ENCODE data around the gene COLQ. TPM values are rescaled to one million over a fixed set of nuclear protein-coding genes. Genes with fewer than 3 reads are reported as not detected.

COLQ gene
- total and polyA plus RNA-seq, 9 donors = 15.9 to 42.8 (median 32.8) TPM

DNA sequence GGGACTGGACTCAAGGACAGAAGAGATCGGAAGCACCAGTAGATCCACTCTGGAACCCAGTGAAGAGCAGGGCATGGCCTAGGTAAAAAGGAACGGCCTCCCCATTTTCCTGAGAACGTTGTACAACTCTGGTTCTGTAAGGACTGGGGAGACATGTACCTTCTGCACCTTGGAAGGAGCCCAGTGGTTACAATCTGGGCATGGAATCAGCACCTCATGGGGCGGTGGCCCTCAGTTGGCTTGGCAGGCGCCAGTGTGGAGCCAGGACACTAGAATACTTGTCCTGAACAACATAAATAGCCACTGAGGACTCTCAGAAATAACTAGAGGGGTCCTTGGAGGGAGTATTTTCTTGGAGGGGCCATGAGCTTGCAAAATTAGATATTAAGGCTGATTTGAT is 68.5 kb downstream of the COLQ start:
- WGBS (ENCODE audit: insufficient coverage) = 81% methylated on average over 3 of the region's 5 CpGs
- Histone ChIP-seq H3K9me3 (replicated peaks; ENCODE audit: control insufficient read depth, low read depth, low read length) (no peaks in the 10 kb centered on the region), H3K4me1 (ENCODE audit: control insufficient read depth, insufficient read depth, low read length) (no peaks in the 10 kb centered on the region), H3K36me3 (ENCODE audit: control insufficient read depth, insufficient read depth, low read length) (peaks cover 38% of the 10 kb centered on the region), H3K27me3 (ENCODE audit: control insufficient read depth, insufficient read depth, low read length) (no peaks in the 10 kb centered on the region), H3K4me3 (ENCODE audit: low read length) (no peak overlapping the region), H3K27ac (ENCODE audit: low read length) (no peak overlapping the region)
- no peak for DNase-seq

DNA sequence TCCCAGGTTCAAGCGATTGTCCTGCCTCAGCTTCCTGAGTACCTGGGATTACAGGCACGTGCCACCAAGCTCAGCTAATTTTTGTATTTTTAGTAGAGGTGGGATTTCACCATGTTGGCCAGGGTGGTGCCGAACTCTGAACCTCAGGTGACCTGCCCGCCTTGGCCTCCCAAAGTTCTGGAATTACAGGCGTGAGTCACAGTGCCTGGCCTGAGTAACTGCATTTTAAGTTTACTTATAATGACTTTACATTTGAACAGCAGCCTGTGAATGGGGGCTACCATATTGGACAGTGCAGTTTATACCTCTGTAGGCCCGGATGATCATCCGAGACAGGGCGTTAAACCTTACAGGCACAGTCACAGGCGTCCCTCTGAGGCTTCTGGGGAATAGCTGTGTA is 69.3 kb downstream of the COLQ start:
- WGBS (ENCODE audit: insufficient coverage) = 86% methylated on average over 5 of the region's 9 CpGs
- no peak for DNase-seq
- H3K27me3 ChIP-seq (ENCODE audit: control insufficient read depth, insufficient read depth, low read length) = no peaks in the 10 kb centered on the region
- peaks cover 38% of the 10 kb centered on the region for H3K36me3 ChIP-seq (ENCODE audit: control insufficient read depth, insufficient read depth, low read length)
- no peak overlapping the region for H3K4me3 ChIP-seq (ENCODE audit: low read length)
- H3K4me1 ChIP-seq (ENCODE audit: control insufficient read depth, insufficient read depth, low read length) = no peaks in the 10 kb centered on the region
- H3K9me3 ChIP-seq (replicated peaks; ENCODE audit: control insufficient read depth, low read depth, low read length) = no peaks in the 10 kb centered on the region
- H3K27ac ChIP-seq (ENCODE audit: low read length) = no peak overlapping the region

DNA sequence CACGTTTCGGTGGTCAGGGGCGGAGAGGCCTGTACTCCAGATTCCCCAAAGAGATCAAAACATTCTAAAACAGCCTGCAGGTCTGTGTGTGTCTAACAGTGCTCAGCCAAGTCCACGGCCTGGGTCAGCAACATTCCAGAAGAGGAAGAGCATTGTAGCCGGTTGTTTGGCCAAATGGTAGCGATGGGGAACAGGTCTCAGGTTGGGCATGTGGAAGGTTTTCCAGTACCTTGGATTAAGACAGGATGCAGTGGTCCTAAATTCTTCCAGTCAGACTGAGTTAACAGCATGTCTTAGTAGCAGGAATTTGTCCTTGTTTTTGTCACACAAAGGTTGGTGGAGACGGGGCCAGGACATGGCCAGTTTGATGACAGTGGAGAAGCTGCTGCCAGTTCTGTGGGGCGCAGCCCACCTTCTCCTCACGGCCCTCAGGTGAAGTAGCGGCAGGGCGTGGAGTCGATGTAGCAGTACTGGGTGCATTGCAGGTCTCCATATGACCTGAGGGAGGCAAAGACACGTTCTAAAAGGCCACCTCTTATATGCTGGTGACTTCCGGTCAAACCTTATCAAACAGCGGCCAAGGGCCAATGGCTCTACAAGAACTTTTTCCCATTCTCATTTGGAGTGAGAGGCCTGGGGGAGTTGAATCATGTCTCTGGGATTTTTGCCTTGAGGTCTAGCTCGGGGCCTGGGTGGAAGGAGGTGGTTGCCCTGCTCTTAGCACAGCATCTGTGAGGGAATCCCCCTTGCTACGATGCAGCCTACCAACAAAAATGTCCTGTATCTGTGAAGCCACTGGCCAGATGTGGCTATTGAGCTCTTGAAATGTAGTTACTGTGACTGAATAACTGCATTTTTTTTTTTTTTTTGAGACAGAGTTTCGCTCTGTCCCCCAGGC is 70.0 kb downstream of the COLQ start:
- Histone ChIP-seq H3K4me1 (ENCODE audit: control insufficient read depth, insufficient read depth, low read length) (no peaks in the 10 kb centered on the region), H3K27ac (ENCODE audit: low read length) (no peak overlapping the region), H3K4me3 (ENCODE audit: low read length) (no peak overlapping the region), H3K36me3 (ENCODE audit: control insufficient read depth, insufficient read depth, low read length) (peaks cover 38% of the 10 kb centered on the region), H3K27me3 (ENCODE audit: control insufficient read depth, insufficient read depth, low read length) (no peaks in the 10 kb centered on the region), H3K9me3 (replicated peaks; ENCODE audit: control insufficient read depth, low read depth, low read length) (no peaks in the 10 kb centered on the region)
- WGBS (ENCODE audit: insufficient coverage) = 85% methylated on average over 15 of the region's 18 CpGs
- DNase-seq = no peak

DNA sequence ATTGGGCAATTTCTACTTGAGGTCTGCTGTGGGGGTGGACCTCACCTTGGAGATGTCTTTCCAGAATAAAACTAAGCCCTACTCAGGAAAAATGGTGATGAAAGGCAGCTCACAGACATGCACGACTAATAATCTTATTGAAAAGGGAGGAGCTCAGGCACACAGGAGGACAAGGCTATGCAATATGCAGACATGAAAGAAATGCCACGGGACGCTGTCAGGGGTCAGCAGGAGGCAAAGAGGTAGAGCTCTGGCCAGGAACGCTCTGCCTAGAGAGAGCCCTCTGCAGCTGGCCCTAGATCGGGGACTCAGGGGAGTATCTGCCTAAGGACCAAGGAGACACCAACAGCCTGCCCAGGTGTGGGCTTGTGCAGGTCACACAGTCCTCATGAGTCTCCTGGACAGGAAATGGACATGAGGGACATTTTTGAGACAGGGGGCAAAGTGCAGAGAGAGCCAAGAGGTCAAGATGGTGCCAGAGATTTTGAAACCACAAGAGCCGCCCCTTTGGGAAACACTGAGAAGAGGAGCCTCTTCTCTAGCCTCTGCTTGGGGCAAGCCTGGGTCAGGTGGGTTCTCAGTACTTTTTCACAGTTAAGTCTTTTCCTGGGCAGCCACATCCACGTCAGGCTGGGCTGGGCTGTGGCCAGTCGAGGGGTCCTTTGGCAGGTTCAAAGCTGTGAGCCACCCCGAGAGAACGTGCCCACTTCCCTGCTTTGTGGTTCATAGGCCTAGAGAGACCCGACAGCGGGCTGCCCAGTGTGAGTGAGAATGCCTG is 70.9 kb downstream of the COLQ start:
- Histone ChIP-seq H3K27ac (ENCODE audit: low read length) (no peak overlapping the region), H3K4me1 (ENCODE audit: control insufficient read depth, insufficient read depth, low read length) (no peaks in the 10 kb centered on the region), H3K9me3 (replicated peaks; ENCODE audit: control insufficient read depth, low read depth, low read length) (no peaks in the 10 kb centered on the region), H3K27me3 (ENCODE audit: control insufficient read depth, insufficient read depth, low read length) (no peaks in the 10 kb centered on the region), H3K4me3 (ENCODE audit: low read length) (no peak overlapping the region), H3K36me3 (ENCODE audit: control insufficient read depth, insufficient read depth, low read length) (peaks cover 30% of the 10 kb centered on the region)
- no peak for DNase-seq
- WGBS (ENCODE audit: insufficient coverage) = 84% methylated on average over 12 of the region's 12 CpGs

DNA sequence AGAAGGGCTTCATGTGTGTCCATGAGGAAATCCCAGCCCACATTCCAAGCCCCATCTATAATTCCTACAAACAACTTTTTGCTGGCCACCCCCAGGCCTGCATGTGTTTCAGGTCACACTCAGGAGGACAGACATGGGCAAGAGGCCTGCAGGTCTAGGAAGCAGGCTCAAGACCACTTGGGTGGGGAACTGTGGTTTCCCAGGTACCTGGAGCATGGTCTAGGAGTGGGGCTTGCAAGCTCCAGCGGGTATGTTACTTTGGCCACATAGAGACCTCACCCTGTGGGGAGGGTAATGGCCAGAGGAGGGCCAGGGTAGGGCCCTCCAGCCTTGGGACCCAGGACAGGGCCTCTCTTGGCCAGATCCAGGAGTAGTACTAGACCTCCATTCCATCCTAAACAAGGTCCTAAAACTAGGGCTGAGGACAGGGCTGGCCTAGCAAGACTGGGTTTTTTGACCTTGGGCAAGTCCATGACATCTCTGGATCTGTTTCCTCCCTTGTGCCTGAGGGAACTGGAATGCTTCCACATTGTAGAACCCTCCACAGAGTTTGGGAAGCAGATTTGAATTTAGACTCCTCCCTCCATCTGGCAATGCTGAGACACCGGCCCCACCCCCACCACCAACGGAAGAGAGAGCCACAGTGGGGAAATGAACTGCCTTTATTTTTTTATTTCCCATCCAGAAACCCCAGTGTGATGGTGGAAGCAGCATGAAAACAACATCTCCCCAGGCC is 71.8 kb downstream of the COLQ start:
- H3K27me3 ChIP-seq (ENCODE audit: control insufficient read depth, insufficient read depth, low read length) = no peaks in the 10 kb centered on the region
- no peaks in the 10 kb centered on the region for H3K9me3 ChIP-seq (replicated peaks; ENCODE audit: control insufficient read depth, low read depth, low read length)
- no peaks in the 10 kb centered on the region for H3K4me1 ChIP-seq (ENCODE audit: control insufficient read depth, insufficient read depth, low read length)
- no peak overlapping the region for H3K4me3 ChIP-seq (ENCODE audit: low read length)
- WGBS (ENCODE audit: insufficient coverage) = 80% methylated on average over 1 of the region's 3 CpGs
- no peak for DNase-seq
- no peak overlapping the region for H3K27ac ChIP-seq (ENCODE audit: low read length)
- H3K36me3 ChIP-seq (ENCODE audit: control insufficient read depth, insufficient read depth, low read length) = peaks cover 29% of the 10 kb centered on the region

DNA sequence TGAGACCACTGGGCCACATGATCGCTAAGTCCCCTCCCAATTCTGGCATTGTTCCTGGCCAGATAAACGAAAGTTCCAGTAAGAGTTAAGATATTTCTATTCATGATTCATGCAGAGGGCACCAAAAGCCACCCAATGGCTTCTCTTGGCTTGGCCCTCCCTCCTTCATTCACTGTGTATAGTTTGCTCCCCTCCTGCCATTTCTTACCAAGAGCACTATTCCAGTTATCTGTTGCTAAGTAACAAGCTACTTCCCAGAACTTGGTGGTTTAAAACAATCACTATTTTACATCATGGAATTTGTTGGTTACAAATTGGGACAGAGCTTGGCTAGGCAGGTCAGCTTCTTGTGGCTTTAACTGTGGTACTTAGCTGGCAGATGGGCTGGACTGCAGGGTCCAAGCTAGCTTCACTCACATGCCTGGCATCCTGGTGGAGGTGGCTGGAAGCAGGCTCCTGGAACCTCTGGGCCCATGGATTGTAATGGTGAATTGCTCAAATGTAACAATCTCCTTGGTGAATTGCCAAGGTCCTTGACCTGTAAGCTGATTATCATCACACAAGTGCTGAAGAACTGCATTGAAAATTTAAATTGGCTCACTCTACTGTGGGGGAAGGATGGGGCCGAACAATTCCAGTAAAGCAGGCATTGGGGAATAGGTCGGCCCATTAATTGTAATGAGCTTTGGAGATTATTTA is 77.5 kb downstream of the COLQ start:
- DNase-seq = no peak
- Histone ChIP-seq H3K4me1 (ENCODE audit: control insufficient read depth, insufficient read depth, low read length) (no peaks in the 10 kb centered on the region), H3K27me3 (ENCODE audit: control insufficient read depth, insufficient read depth, low read length) (no peaks in the 10 kb centered on the region), H3K9me3 (replicated peaks; ENCODE audit: control insufficient read depth, low read depth, low read length) (no peaks in the 10 kb centered on the region), H3K27ac (ENCODE audit: low read length) (no peak overlapping the region), H3K36me3 (ENCODE audit: control insufficient read depth, insufficient read depth, low read length) (peaks cover 44% of the 10 kb centered on the region), H3K4me3 (ENCODE audit: low read length) (no peak overlapping the region)
- 85% methylated on average over 2 of the region's 4 CpGs for WGBS (ENCODE audit: insufficient coverage)

DNA sequence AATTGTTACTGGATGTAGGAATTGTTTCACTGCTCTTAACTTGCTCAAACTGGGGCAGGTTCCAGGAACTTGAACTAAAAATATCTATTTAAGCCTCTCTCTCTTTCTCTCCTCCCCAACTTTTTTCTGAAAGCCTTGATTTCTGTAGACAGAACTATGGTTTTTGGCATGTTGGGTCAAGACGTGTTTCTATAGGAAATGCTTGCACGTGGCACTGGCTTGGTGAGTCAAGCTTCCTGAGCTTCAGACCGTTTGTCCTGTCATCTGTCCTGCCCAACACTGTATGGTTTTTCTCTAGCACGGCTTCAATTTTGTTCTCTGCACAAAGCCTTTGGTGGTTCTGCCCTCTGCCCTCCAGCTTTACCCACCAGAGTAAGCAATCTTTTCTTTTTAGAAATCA is 80.6 kb downstream of the COLQ start:
- Histone ChIP-seq H3K27ac (ENCODE audit: low read length) (no peak overlapping the region), H3K4me1 (ENCODE audit: control insufficient read depth, insufficient read depth, low read length) (no peaks in the 10 kb centered on the region), H3K9me3 (replicated peaks; ENCODE audit: control insufficient read depth, low read depth, low read length) (no peaks in the 10 kb centered on the region), H3K27me3 (ENCODE audit: control insufficient read depth, insufficient read depth, low read length) (no peaks in the 10 kb centered on the region), H3K4me3 (ENCODE audit: low read length) (no peak overlapping the region), H3K36me3 (ENCODE audit: control insufficient read depth, insufficient read depth, low read length) (peaks cover 60% of the 10 kb centered on the region)
- no peak for DNase-seq
- WGBS (ENCODE audit: insufficient coverage) = 74% methylated on average over 4 of the region's 4 CpGs

GRCh38 chr3:15439476-15439875 is 82.0 kb downstream of the COLQ start:
- Histone ChIP-seq H3K27ac (ENCODE audit: low read length) (no peak overlapping the region), H3K9me3 (replicated peaks; ENCODE audit: control insufficient read depth, low read depth, low read length) (no peaks in the 10 kb centered on the region), H3K4me1 (ENCODE audit: control insufficient read depth, insufficient read depth, low read length) (no peaks in the 10 kb centered on the region), H3K27me3 (ENCODE audit: control insufficient read depth, insufficient read depth, low read length) (no peaks in the 10 kb centered on the region), H3K36me3 (ENCODE audit: control insufficient read depth, insufficient read depth, low read length) (peaks cover 69% of the 10 kb centered on the region), H3K4me3 (ENCODE audit: low read length) (no peak overlapping the region)
- no peak for DNase-seq

- Histone ChIP-seq H3K9me3 (replicated peaks; ENCODE audit: control insufficient read depth, low read depth, low read length) (no peaks in the 10 kb centered on the region), H3K27ac (ENCODE audit: low read length) (no peak overlapping the region), H3K27me3 (ENCODE audit: control insufficient read depth, insufficient read depth, low read length) (no peaks in the 10 kb centered on the region), H3K36me3 (ENCODE audit: control insufficient read depth, insufficient read depth, low read length) (peaks cover 68% of the 10 kb centered on the region), H3K4me3 (ENCODE audit: low read length) (no peak overlapping the region), H3K4me1 (ENCODE audit: control insufficient read depth, insufficient read depth, low read length) (no peaks in the 10 kb centered on the region)
- WGBS (ENCODE audit: insufficient coverage) = 100% methylated on average over 2 of the region's 4 CpGs
- DNase-seq = no peak
These were observed 82.5 kb downstream of the COLQ start for GRCh38 chr3:15438983-15439382.

All from muscle of leg (tissue), 11 donors.